GM04504 (cell line): ENCODE measurements around the gene SMPD4.
"Not testable (repeated sequence)": the region's sequence is repeated elsewhere in the genome, so short reads cannot be mapped to it uniquely, and the experiment has no call there.

Experiments used
- DNase-seq: peaks from one replicate; pipeline ENCODE4 v3.0.0-alpha.2; 2012; ENCODE audit warnings: low read depth

SMPD4 gene

GRCh38 chr2:130140516-130140915, 40.9 kb downstream of the SMPD4 start:
- DNase-seq: not testable (repeated sequence)

DNA sequence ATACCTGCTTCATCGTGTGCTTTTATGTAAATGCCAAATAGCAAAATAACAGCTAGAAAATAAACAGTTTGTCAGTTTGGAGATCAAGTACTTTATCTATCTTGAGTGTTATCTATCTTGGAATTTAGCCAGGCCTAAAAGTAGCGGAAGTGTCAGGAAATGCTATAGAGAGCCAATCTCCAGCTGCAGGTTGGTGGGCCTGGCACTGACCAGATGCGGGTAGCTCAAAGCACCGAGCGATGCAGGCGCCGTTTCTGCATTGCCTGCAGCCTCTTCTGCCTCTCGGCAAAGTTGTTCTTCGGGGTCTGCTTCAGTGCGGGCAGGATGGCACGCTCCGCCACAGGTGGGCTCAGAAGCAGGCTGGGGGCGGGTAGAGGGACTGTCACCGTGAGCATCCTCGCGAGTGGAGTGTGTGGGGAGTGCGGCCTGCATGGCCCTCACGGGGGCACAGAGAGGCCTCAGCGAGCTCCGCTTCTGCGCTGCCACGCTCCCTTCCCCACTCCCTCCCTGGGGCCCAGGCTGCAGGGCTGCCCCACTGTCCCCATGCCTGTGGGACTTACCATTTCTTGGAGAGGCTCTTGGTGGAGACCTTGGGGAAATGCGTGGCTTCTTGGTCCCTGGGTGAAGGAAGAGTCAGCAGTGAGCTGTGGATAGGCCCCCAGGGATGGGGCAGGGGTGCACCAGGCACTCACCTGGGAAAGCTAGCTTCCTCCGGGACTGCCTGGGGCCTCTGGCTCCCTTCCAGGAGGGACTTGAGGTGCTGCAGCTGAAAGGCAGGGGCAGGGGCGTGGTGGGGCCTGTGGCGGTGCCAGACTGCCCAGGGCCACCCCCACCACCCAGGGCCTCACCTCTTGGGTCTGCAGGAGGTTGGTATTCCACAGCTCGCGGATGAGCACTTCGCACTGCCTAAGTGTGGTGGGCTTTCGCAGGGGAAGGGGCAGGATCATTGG, 41.8 kb downstream of the SMPD4 start:
- not testable (repeated sequence) for DNase-seq

- DNase-seq: not testable (repeated sequence)
Measured at GRCh38 chr2:130138841-130139251, 42.6 kb downstream of the SMPD4 start.

DNA sequence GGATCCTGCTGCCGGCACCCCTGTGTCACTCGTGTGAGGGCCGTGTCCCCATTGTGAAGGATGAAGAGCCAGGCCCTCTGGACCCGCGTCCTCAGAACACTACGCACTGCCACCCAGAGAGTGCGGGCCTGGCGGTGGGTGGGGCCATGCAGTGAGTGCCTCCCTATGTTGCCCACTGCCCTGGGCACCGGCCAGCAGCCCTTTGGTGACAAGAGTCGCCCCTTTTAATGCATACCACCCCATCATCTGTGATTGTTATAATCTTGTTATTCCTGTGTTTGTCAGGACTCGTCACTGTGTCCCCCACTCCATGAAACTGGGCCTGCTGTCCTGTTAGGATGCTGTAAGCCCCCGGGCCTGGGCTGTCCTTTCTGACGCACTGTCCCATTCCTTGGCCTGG, 43.1 kb downstream of the SMPD4 start:
- not testable (repeated sequence) for DNase-seq

GRCh38 chr2:130137118-130137517, 44.3 kb downstream of the SMPD4 start:
- not testable (repeated sequence) for DNase-seq

DNA sequence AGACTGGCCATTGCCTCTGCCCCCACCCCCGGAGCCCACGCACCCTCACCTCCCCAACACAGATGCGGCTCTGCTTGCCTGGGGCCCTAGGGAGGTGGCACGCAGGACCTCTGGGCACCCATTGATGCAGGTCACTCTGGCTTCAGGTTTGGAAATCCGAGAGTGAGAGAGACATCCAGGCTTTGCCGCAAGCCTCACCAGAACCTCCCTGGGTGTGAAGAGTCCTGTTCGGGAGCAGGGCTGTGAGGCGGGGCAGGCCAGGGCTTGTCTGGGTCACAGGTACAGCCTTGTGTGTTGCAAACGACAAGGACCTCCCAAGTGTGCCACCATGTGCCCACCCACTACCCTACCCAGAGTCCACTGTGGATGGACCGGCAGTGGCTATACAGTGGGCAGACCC, 44.9 kb downstream of the SMPD4 start:
- not testable (repeated sequence) for DNase-seq

GRCh38 chr2:130135692-130136541, 45.5 kb downstream of the SMPD4 start:
- no peak for DNase-seq

DNA sequence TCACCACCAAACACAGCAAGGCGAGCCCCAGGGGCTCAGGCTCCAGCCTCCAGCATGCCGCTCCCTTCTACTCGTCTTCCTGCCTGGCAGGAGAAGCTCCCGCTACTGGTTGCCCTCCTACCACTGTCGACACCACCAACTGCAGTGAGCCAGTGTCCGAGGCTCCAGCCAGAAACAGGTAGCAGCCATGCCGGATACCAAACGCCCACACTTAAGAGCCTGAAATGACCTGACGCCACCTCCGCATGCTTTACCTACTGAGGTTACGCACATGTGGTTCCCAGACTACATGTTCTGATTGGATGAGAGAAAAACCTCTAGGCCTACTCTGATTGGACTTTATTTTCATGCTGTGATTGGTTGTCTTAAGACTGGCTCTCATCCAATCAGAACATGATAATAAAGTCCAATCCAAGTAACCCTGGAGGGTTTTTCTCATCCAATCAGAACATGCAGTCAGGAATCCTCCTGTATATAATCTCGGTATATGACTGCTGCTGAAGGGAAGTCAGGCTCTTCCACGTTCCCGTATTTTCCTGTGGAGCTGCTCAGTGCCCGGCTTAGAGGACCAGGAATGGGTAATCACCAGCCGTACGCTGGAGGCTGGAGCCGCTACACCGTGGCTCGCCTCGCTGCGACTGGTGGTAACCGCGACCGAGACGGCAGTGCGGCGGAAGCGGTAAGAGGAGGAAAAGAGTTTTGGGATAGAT, 52.1 kb downstream of the SMPD4 start, which contains the start of gene POTEF:
TSS of gene POTEF (minus strand) at position 103 of the 710 bp plus-strand sequence. CDS start 8,707 bp downstream, outside the sequence.
- DNase-seq: not testable (repeated sequence)

DNA sequence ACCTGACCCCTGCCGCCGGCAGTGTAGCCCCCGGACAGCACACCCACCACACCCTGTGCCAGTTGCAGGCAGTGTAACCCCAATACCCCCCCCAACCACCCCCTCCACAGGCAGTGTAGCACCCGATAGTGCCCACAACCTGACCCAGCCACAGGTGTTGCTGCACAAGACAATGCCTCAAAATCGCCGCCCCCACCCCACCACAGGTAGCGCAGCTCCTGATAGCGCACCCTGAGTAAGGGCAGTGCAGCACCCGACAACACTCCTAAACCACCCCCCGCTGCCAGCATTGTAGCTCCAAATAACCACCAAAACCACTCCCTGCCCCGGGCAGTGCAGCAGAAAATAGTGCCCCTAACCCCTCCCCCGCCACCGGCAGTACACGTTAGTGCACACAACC, 52.9 kb downstream of the SMPD4 start:
- not testable (repeated sequence) for DNase-seq

GRCh38 chr2:130127726-130128125, 53.7 kb downstream of the SMPD4 start:
- not testable (repeated sequence) for DNase-seq

DNA sequence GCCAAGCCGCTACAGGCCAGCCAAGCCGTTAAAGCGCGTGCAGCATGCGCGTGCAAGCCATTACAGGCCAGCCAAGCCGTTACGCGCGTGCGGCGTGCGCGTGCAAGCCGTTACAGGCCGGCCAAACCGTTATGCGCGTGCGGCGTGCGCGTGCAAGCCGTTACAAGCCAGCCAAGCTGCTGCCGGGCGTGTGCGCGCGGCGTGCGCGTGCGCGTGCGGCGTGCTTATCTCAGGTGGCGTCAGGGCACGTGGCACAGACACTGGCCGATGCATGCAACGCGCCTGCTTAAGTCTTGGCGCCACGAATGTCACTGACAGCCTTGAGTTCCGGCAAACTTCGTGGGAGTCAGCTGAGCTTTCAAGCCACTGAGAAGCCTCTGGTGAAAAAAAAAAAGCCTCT, 60.5 kb downstream of the SMPD4 start:
- DNase-seq: not testable (repeated sequence)

DNA sequence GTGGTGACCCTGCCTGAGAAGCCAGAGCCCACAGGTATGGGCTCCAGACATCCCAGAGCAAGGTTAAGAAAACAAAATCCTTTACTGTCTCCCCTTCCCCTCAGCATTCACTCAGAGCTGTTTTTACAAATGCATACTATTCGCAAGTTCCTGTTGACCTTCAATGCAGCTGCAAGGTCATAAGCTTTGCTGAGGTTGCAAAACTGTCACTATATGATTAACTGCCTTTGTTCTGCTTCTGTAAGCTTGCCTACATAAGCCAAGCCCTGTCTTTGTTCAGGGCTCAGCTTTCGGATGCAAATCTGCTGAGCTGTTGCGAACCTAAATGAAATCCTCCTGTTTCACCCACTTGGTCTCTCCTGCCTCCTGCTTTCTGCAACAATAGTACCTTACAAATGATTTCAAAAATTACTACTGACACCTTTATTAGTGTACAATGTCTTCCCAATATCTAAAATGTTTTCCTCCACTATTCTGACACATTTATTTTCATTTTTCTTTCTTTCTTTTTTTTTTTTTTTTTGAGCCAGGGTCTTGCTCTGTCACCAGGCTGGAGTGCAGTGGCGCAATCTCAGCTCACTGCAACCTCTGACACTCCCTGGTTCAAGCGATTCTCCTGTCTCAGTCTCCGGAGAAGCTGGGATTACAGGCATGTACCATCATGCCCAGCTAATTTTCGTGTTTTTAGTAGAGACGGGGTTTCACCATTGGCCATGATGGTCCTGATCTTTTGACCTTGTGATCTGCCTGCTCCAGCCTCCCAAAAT, 78.6 kb downstream of the SMPD4 start:
- not testable (repeated sequence) for DNase-seq
